ENCODE data around the gene FRS3.

DNA sequence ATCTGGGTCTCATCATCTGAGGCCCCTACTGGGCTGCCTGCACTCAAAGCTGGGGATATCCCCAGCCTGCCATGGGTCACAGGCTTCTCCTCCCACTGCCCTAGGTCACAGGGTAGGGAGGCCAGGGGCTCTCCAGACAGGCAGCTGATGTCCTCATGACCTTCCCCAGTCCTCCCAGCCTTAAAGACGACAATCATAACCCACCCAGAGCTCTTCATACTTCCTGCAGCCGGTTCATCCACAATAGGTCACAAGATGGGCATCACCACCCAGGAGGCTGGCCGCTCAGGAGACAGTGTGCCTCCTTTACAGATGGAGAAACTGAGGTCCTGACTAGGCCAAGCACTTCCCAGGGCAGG is 59.5 kb downstream of the FRS3 start:
- TF ChIP-seq, protein P1, sequence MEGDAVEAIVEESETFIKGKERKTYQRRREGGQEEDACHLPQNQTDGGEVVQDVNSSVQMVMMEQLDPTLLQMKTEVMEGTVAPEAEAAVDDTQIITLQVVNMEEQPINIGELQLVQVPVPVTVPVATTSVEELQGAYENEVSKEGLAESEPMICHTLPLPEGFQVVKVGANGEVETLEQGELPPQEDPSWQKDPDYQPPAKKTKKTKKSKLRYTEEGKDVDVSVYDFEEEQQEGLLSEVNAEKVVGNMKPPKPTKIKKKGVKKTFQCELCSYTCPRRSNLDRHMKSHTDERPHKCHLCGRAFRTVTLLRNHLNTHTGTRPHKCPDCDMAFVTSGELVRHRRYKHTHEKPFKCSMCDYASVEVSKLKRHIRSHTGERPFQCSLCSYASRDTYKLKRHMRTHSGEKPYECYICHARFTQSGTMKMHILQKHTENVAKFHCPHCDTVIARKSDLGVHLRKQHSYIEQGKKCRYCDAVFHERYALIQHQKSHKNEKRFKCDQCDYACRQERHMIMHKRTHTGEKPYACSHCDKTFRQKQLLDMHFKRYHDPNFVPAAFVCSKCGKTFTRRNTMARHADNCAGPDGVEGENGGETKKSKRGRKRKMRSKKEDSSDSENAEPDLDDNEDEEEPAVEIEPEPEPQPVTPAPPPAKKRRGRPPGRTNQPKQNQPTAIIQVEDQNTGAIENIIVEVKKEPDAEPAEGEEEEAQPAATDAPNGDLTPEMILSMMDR (IDR thresholded peaks at IDR 0.05): no peak
- TF ChIP-seq POLR2A (IDR thresholded peaks at IDR 0.05) (no peak), POLR2AphosphoS5 (IDR thresholded peaks at IDR 0.05) (no peak)
